Umbilical cord (tissue), 2 donors: ENCODE measurements around the gene EEF1AKMT3. TPM values are rescaled to one million over a fixed set of nuclear protein-coding genes. Genes with fewer than 3 reads are reported as not detected.

Experiments
- DNase-seq: peaks from one replicate; pipeline ENCODE4 v3.0.0-alpha.2; 2015; ENCODE audit warnings: low spot score
- total RNA-seq: library from RNA; depleted of rRNA; stranded (reverse); fragments of >200 nt; gene quantifications from one replicate; pipeline ENCODE4 v1.2.3, GENCODE V29; 2014; ENCODE audit warnings: low replicate concordance; ENCODE audit not compliant: insufficient read depth

The EEF1AKMT3 gene
- total RNA-seq, 1 donor from 2014 or later = 1.4 TPM

GRCh38 chr12:57782608-57783465 is 10.4 kb downstream of the EEF1AKMT3 start, which contains the start of gene TSFM:
Gene TSFM (plus strand): TSS chr12:57782787. CDS start chr12:57782802, 15 bp downstream.
- peak; percentile 96 for DNase-seq

GRCh38 chr12:57783466-57783801 is 11.0 kb downstream of the EEF1AKMT3 start:
- DNase-seq = no peak

GRCh38 chr12:57783861-57784260 is 11.4 kb downstream of the EEF1AKMT3 start:
- no peak for DNase-seq

- no peak for DNase-seq
These were observed 21.5 kb downstream of the EEF1AKMT3 start for GRCh38 chr12:57793920-57794319.

DNA sequence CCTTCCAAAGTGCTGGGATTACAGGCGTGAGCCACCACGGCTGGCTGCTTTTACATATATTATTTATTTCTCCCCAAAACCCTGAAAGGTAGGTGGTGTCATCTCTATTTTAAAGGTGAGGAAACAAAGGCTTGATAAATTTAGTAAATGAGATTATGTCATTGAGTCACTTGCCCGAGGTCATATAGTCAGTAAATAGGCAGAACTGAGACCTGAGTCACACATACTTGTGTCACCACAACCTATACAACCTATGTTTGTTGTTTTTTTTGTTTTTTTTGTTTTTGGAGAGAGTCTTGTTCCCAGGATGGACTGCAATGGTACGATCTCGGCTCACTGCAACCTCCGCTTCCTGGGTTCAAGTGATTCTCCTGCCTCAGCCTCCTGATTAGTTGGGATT is 22.9 kb downstream of the EEF1AKMT3 start:
- DNase-seq = no peak

DNA sequence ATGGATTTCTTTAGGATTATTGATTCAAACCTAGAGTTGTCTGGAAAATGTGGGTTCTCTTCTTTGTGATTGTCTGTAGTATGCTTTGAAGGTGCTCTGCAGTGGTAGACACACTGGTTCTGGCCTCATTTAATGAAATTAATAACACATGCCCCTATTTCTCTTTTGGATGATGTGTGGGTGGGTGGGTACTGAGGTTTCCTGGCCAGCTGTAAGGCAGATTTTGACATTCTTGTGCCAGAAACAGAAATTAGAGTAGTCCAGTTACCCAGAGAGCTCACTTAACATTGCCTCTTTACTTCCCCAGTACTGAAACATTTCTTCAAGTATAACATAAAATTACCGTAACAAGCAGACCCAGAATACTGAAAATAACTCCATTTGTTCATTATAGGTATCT is 24.6 kb downstream of the EEF1AKMT3 start:
- no peak for DNase-seq

GRCh38 chr12:57797933-57798332 is 25.5 kb downstream of the EEF1AKMT3 start:
- no peak for DNase-seq

GRCh38 chr12:57800965-57801364 is 28.6 kb downstream of the EEF1AKMT3 start:
- DNase-seq = no peak

DNA sequence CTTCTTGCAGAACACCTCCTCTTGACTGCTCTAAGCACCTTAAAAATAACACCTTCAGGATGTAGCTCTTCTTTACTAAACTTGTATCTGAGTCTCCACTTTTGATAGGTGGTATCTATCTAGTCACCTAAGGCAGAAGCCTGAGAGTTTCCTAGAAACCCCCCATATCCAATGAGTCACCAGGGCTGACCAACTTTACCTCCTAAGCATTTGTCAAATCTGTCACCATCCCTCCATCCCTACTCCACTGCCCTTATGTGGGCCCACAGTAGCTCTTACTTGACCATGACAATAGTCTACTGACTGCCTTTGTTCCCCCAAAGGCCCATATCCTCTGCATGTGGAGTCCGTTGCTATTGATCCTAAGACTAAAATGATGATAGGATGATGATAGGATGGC is 30.2 kb downstream of the EEF1AKMT3 start:
- DNase-seq = no peak

DNA sequence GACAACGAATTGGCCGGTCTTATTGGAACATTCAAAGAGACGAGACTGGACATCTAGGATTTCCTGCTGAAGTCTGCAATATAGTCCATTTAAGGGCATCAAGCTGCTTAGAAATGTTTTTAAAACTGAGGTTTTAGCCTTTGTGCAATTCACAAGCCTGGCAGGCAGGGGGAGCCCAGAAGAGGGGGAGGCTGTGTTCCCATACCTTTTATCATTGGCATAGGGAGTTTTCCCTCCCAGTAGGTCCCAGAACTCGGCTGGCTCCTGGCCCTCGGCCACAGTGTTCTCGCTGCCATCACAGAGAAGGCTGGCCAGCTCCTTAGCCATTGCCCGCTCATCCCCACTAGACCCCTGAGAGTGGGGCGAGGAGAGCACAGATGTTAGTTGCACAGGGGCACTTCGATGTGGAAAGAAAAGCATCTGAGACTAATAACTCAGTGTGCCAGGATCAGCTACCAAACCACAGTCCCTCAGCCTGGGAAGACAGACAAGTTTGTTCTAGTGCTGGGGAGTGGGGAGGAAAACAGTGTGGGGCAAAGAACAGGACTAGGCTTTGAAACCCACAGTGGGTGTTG is 31.0 kb downstream of the EEF1AKMT3 start:
- peak; percentile 43 for DNase-seq

GRCh38 chr12:57806677-57807076 is 34.3 kb downstream of the EEF1AKMT3 start:
- DNase-seq = no peak

- no peak for DNase-seq
These were observed 34.9 kb downstream of the EEF1AKMT3 start for GRCh38 chr12:57807285-57807684.

GRCh38 chr12:57808351-57808750 is 35.9 kb downstream of the EEF1AKMT3 start:
- no peak for DNase-seq

DNA sequence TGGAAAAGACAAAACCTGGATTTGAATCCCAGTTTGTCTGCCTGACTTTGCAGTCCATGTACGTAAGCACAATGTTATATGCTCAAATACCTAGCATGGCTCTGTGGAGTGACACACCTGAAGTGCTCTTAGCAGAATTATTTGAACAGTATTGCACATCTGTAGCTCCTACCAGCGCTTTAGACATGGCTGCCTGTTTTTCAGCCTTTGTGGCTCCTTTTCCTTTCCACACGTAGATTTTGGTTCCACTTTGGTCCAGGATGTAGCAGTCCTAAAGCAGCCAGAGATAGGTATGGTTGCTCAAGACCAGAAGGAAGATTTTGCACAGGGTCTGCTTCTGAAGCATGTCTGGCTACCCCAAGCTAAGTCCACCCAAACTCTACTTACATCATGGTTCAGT is 37.0 kb downstream of the EEF1AKMT3 start:
- DNase-seq = no peak

GRCh38 chr12:57810450-57810849 is 38.0 kb downstream of the EEF1AKMT3 start:
- no peak for DNase-seq

DNA sequence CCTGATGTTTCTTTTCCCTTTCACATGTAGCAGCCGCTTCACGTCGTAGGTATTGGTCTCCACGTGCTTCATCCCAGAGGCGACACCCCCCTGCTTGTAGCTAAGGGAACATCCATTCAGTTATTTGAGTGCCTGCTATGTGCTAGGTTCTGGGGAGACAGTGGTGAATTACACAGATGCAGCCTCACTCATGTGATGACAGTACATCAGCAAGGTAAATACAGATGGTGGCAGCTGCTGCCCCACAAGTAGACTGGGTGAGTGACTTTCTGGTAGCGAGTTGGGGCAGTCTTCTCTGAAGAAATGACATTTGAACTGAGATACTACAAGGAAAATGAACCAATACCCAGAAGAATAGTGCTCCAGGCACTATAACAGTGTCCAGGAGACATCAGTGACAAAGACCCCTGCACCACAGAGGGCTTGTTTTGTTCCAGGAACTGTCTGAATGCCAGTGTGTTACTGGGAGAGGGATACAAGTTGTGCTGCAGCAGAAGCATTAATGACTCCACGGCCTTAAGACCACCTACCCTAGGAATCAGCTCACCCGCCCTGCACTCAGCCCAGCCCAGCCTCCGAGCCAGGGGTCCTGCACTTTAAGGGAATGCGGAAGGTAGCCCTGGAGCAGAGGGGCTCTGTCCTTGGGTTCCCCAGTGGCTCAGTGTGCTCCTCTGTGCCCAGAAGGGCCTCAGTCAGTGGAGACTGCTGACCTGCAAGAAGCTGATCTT is 38.8 kb downstream of the EEF1AKMT3 start:
- DNase-seq = no peak

DNA sequence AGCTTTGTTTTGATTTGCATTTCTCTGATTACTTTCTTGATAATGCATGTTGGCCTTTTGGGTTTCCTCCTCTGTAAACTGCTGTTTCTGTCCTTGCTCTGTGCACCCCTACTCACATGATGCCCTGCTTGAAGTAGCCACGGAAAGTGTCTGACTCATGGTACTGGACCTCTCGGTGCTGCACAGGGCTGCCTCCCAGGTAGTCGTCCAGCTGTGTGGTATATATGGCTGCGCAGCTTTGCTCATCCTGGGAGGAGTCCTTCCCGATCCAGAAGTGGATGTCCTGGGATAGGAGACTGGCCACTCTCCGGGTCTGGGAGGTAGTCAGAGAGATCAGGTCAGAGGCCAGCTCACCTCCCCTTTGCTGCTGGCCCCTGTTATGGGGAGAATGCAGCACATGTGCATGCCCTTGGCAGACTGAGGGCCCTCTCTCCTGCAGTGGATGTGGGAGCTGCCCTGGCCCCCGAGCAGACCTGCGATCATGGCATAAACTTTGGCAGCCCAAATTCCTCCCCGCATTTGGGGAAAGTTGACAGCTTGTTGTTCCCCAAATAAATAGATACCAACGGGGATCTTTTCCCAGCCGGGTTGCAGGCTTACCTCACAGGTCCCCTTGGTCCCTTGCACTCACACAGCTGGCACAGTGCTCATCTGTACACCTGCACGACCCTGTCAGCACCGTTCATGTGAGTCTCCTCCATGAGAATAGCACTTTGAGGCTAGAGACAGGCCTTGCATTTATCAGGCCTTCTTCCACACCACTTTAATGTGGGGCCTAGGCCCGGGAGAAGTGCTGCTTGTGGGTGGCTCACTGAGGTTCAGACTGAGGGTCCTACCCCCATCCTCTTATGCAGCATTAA is 40.9 kb downstream of the EEF1AKMT3 start:
- no peak for DNase-seq

DNA sequence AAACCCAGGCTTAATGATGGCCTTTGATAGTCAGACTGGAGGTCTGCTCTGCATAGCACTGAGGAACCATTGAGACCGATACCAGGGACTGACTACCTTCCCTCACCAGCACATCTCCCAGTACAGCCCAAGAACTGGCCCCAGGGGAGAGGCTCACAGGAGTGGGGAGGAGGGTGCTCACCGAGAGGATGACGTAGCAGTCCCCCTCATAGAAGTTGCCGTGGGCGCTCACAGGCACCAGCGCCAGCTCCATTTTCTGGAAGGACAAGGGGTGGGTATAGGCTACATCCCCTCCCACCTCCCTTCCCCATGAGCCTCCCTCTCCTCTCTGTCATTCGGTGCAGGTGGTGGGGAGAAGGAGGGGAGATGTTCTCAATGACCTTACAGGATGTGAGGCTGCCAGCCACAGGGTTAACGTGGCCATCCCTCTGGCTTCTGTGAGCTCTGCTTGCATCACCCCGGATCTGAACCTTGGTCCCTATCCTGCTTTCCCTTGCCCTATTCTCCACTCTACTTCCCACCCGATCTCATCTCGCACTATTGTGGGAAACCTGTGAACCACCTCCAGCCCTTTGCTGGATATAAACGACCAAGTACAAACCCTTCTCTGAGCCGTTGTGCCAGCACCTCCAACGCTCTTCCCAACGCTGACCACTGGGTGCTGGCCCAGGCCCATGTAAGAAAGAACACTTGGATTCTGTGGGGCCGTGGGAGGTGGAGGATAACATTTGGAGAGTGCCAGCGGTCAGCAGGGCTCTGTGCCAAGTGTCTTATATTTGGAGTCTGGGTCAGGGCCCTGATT is 41.8 kb downstream of the EEF1AKMT3 start:
- no peak for DNase-seq

DNA sequence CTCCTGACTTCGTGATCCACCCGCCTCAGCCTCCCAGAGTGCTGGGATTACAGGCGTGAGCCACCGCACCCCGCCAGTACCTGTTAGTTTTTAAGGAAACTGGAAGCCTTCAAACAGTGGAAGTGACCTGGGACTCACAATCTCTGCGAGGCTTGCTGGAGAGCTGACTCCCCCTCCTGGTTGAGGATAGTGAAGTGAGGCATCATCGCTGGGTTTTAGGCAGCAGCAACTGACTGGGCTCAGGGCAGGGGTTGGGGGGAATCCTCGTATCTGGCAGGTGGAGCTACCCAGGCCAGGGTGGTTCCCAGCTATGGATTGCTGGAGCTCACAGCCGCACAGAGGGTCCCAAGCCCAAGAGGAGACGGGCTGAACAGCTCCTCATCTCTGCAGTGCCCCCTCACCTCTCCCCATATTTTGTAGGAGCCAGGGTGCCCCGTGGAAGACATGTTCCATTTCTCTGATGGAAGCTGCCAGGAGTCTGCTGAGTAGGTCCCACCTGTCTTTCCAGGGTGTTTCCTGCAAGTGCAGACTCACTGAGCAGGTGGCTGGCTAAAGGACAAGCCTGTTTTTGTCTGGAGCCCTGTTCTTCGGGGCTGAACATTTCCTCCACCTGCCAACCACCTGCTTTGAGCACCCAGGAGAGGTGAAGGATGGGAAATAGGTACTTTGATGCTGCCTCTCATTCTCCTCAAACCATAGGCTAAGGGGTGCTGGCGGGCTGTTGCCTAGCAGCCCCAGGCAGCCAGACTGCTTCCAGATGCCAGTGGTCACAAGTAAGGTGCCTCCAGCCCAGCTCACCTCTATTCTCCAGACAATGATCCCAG is 43.0 kb downstream of the EEF1AKMT3 start:
- DNase-seq = no peak
